ENCODE measurements around the gene ADGRA3.

- TF ChIP-seq POLR2A (IDR thresholded peaks at IDR 0.05): no peak
- TF ChIP-seq CTCF (IDR thresholded peaks at IDR 0.05): no peak
Measured at GRCh38 chr4:22439947-22440346, 75.9 kb downstream of the ADGRA3 start.
